ENCODE data around the gene ASPN. TPM values are rescaled to one million over a fixed set of nuclear protein-coding genes. Genes with fewer than 3 reads are reported as not detected.

Gene ASPN
- total and polyA plus RNA-seq, 4 donors = 6.4 to 11.4 (median 6.9) TPM

- Histone ChIP-seq H3K4me3 (ENCODE audit: low read depth in 1 of 3, low read length in 3 of 3) (no peak overlapping the region), H3K27ac (ENCODE audit: low read depth in 1 of 2, low read length in 2 of 2) (no peak overlapping the region), H3K9me3 (ENCODE audit: control insufficient read depth in 4 of 4, low read length in 3 of 4) (no peaks in the 10 kb centered on the region), H3K4me1 (ENCODE audit: control insufficient read depth in 4 of 4, insufficient read depth in 4 of 4, low read length in 3 of 4) (no peaks in the 10 kb centered on the region), H3K9ac (ENCODE audit: low read depth in 1 of 2, low read length in 2 of 2) (no peak overlapping the region), H3K27me3 (ENCODE audit: control insufficient read depth in 4 of 4, insufficient read depth in 4 of 4, low read length in 3 of 4) (no peaks in the 10 kb centered on the region), H3K36me3 (ENCODE audit: control insufficient read depth in 4 of 4, insufficient read depth in 3 of 4, low read depth in 1 of 4, low read length in 3 of 4) (peaks cover 1 to 11% (median 10%) of the 10 kb centered on the region in 4 donors)
- no peak for TF ChIP-seq GABPA (IDR thresholded peaks at IDR 0.05 in 1 of 2, conservative IDR thresholded peaks at IDR 0.05 in 1 of 2)
- no peak for TF ChIP-seq REST (IDR thresholded peaks at IDR 0.05)
- TF ChIP-seq HNF4A (conservative IDR thresholded peaks at IDR 0.05) = no peak
- no peak for TF ChIP-seq ATF3 (IDR thresholded peaks at IDR 0.05)
- TF ChIP-seq CTCF (IDR thresholded peaks at IDR 0.05; ENCODE audit: low read depth, low read length, missing input control) = no peak
- no peak for TF ChIP-seq NR2F2 (IDR thresholded peaks at IDR 0.05)
- no peak for TF ChIP-seq FOXA1 (IDR thresholded peaks at IDR 0.05)
- TF ChIP-seq ZBTB33 (IDR thresholded peaks at IDR 0.05) = no peak
- TF ChIP-seq SP1 (IDR thresholded peaks at IDR 0.05) = no peak
- TF ChIP-seq JUND (IDR thresholded peaks at IDR 0.05) = no peak
- no peak for TF ChIP-seq RXRA (IDR thresholded peaks at IDR 0.05)
- TF ChIP-seq FOXA2 (IDR thresholded peaks at IDR 0.05) = no peak
- no peak for TF ChIP-seq MAX (IDR thresholded peaks at IDR 0.05)
- TF ChIP-seq RAD21 (IDR thresholded peaks at IDR 0.05) = no peak
- WGBS = 91% methylated on average over 3 of the region's 3 CpGs
- DNase-seq (ENCODE audit: low spot score) = no peak
These were observed 34.7 kb upstream of the ASPN start for GRCh38 chr9:92517046-92517445.

GRCh38 chr9:92516521-92516920, 34.2 kb upstream of the ASPN start:
- WGBS = 99% methylated on average over 1 of the region's 1 CpG
- H3K9me3 ChIP-seq (ENCODE audit: control insufficient read depth in 4 of 4, low read length in 3 of 4) = no peaks in the 10 kb centered on the region

More at GRCh38 chr9:92516521-92516920, 34.2 kb upstream of the ASPN start:
- Histone ChIP-seq H3K27ac (ENCODE audit: low read depth in 1 of 2, low read length in 2 of 2) (no peak overlapping the region), H3K4me3 (ENCODE audit: low read depth in 1 of 3, low read length in 3 of 3) (no peak overlapping the region), H3K27me3 (ENCODE audit: control insufficient read depth in 4 of 4, insufficient read depth in 4 of 4, low read length in 3 of 4) (no peaks in the 10 kb centered on the region), H3K9ac (ENCODE audit: low read depth in 1 of 2, low read length in 2 of 2) (no peak overlapping the region), H3K36me3 (ENCODE audit: control insufficient read depth in 4 of 4, insufficient read depth in 3 of 4, low read depth in 1 of 4, low read length in 3 of 4) (peaks cover 1 to 11% (median 10%) of the 10 kb centered on the region in 4 donors), H3K4me1 (ENCODE audit: control insufficient read depth in 4 of 4, insufficient read depth in 4 of 4, low read length in 3 of 4) (no peaks in the 10 kb centered on the region)
- no peak for DNase-seq (ENCODE audit: low spot score)
- TF ChIP-seq JUND (IDR thresholded peaks at IDR 0.05) = no peak
- no peak for TF ChIP-seq HNF4G (IDR thresholded peaks at IDR 0.05)
- no peak for TF ChIP-seq GABPA (IDR thresholded peaks at IDR 0.05 in 1 of 2, conservative IDR thresholded peaks at IDR 0.05 in 1 of 2)
- TF ChIP-seq FOXA1 (IDR thresholded peaks at IDR 0.05) = no peak
- no peak for TF ChIP-seq RAD21 (IDR thresholded peaks at IDR 0.05)
- no peak for TF ChIP-seq NR2F2 (IDR thresholded peaks at IDR 0.05)
- no peak for TF ChIP-seq ATF3 (IDR thresholded peaks at IDR 0.05)
- no peak for TF ChIP-seq HNF4A (conservative IDR thresholded peaks at IDR 0.05)

All from liver (tissue), 9 donors.